IPS-20b (cell line): ENCODE data around the gene SLC17A3.
A peak's percentile ranks its signal among the peaks of the same experiment; 100 is the strongest.

Experiments used
- H3K27ac ChIP-seq: one replicate; pipeline ENCODE4 v1.5.1; 2013; ENCODE audit warnings: low read length
- H3K27me3 ChIP-seq: 2 replicates; pipeline ENCODE4 v1.6.1; 2013; ENCODE audit warnings: mild to moderate bottlenecking, low read length, inconsistent platforms; ENCODE audit not compliant: insufficient read depth
- H3K36me3 ChIP-seq: 2 replicates; pipeline ENCODE4 v1.6.1; 2013; ENCODE audit warnings: low read depth, mild to moderate bottlenecking, inconsistent platforms, low read length, moderate library complexity; ENCODE audit not compliant: insufficient read depth
- H3K4me1 ChIP-seq: 2 replicates; pipeline ENCODE4 v1.6.1; 2013; ENCODE audit warnings: mild to moderate bottlenecking, control low read depth, inconsistent platforms, low read length, moderate library complexity; ENCODE audit not compliant: insufficient read depth
- H3K4me3 ChIP-seq: 2 replicates; pipeline ENCODE4 v1.5.1; 2013; ENCODE audit warnings: mild to moderate bottlenecking, low read length, inconsistent platforms
- H3K9ac ChIP-seq: 2 replicates; pipeline ENCODE4 v1.6.1; 2013; ENCODE audit warnings: low read depth, mild to moderate bottlenecking, inconsistent platforms, low read length, moderate library complexity
- H3K9me3 ChIP-seq: 2 replicates; pipeline ENCODE4 v1.6.1; 2013; ENCODE audit warnings: mild to moderate bottlenecking, low read depth, low read length, inconsistent platforms; ENCODE audit not compliant: insufficient read depth

The SLC17A3 gene

GRCh38 chr6:25902071-25902470 lies 28.0 kb upstream of the SLC17A3 start:
- Histone ChIP-seq H3K4me3 (no peak overlapping the region), H3K27ac (no peak overlapping the region), H3K4me1 (peaks cover 18% of the 10 kb centered on the region), H3K9me3 (no peaks in the 10 kb centered on the region), H3K36me3 (no peaks in the 10 kb centered on the region), H3K27me3 (no peaks in the 10 kb centered on the region), H3K9ac (no peak overlapping the region)

GRCh38 chr6:25900843-25901242 lies 26.8 kb upstream of the SLC17A3 start:
- H3K4me1 ChIP-seq, result peaks cover 18% of the 10 kb centered on the region

GRCh38 chr6:25899580-25900408 lies 25.8 kb upstream of the SLC17A3 start:
- H3K27me3 ChIP-seq, result no peaks in the 10 kb centered on the region
- no peak overlapping the region for H3K27ac ChIP-seq
- H3K4me1 ChIP-seq, result peaks cover 18% of the 10 kb centered on the region
- no peak overlapping the region; the same call in 1 of the 2 replicates for H3K9ac ChIP-seq
- no peaks in the 10 kb centered on the region for H3K36me3 ChIP-seq
- H3K4me3 ChIP-seq, result peak overlapping the region; percentile 29
- no peaks in the 10 kb centered on the region for H3K9me3 ChIP-seq

More at GRCh38 chr6:25900843-25901242, 26.8 kb upstream of the SLC17A3 start:
- Histone ChIP-seq H3K4me3 (no peak overlapping the region), H3K9me3 (no peaks in the 10 kb centered on the region), H3K36me3 (no peaks in the 10 kb centered on the region), H3K27me3 (no peaks in the 10 kb centered on the region), H3K9ac (no peak overlapping the region), H3K27ac (no peak overlapping the region)

GRCh38 chr6:25899123-25899522 lies 25.1 kb upstream of the SLC17A3 start:
- H3K4me3 ChIP-seq, result peak overlapping the region; percentile 29
- H3K9ac ChIP-seq, result no peak overlapping the region; the same call in 1 of the 2 replicates
- H3K27ac ChIP-seq, result no peak overlapping the region
- no peaks in the 10 kb centered on the region for H3K27me3 ChIP-seq
- peaks cover 18% of the 10 kb centered on the region for H3K4me1 ChIP-seq
- no peaks in the 10 kb centered on the region for H3K9me3 ChIP-seq
- H3K36me3 ChIP-seq, result no peaks in the 10 kb centered on the region

GRCh38 chr6:25898289-25898977 lies 24.4 kb upstream of the SLC17A3 start:
- H3K9ac ChIP-seq, result no peak overlapping the region
- H3K36me3 ChIP-seq, result no peaks in the 10 kb centered on the region
- H3K27ac ChIP-seq, result peak overlapping the region; percentile 11
- H3K4me1 ChIP-seq, result peaks cover 18% of the 10 kb centered on the region
- no peak overlapping the region for H3K4me3 ChIP-seq
- H3K9me3 ChIP-seq, result no peaks in the 10 kb centered on the region
- no peaks in the 10 kb centered on the region for H3K27me3 ChIP-seq

GRCh38 chr6:25896252-25896651 lies 22.2 kb upstream of the SLC17A3 start:
- Histone ChIP-seq H3K9me3 (no peaks in the 10 kb centered on the region), H3K36me3 (no peaks in the 10 kb centered on the region), H3K9ac (no peak overlapping the region), H3K4me3 (no peak overlapping the region), H3K27ac (no peak overlapping the region), H3K4me1 (peaks cover 18% of the 10 kb centered on the region), H3K27me3 (no peaks in the 10 kb centered on the region)

GRCh38 chr6:25895771-25896170 lies 21.7 kb upstream of the SLC17A3 start:
- H3K4me1 ChIP-seq, result peaks cover 18% of the 10 kb centered on the region
- H3K4me3 ChIP-seq, result no peak overlapping the region
- H3K27me3 ChIP-seq, result no peaks in the 10 kb centered on the region
- H3K9ac ChIP-seq, result no peak overlapping the region
- H3K36me3 ChIP-seq, result no peaks in the 10 kb centered on the region
- H3K9me3 ChIP-seq, result no peaks in the 10 kb centered on the region
- H3K27ac ChIP-seq, result no peak overlapping the region

- Histone ChIP-seq H3K36me3 (no peaks in the 10 kb centered on the region), H3K4me1 (peaks cover 7% of the 10 kb centered on the region; the same call in 1 of the 2 replicates), H3K9ac (no peak overlapping the region), H3K27ac (no peak overlapping the region), H3K27me3 (no peaks in the 10 kb centered on the region), H3K9me3 (no peaks in the 10 kb centered on the region), H3K4me3 (no peak overlapping the region)
These were observed 19.7 kb upstream of the SLC17A3 start for GRCh38 chr6:25893778-25894177.

- no peak overlapping the region for H3K27ac ChIP-seq
- no peak overlapping the region for H3K9ac ChIP-seq
- H3K4me3 ChIP-seq, result no peak overlapping the region
- no peaks in the 10 kb centered on the region for H3K36me3 ChIP-seq
- no peaks in the 10 kb centered on the region for H3K4me1 ChIP-seq
- H3K9me3 ChIP-seq, result no peaks in the 10 kb centered on the region
- H3K27me3 ChIP-seq, result no peaks in the 10 kb centered on the region
These were observed 18.8 kb upstream of the SLC17A3 start for GRCh38 chr6:25892877-25893276.

- Histone ChIP-seq H3K4me1 (no peaks in the 10 kb centered on the region), H3K27me3 (no peaks in the 10 kb centered on the region), H3K4me3 (no peak overlapping the region), H3K9me3 (no peaks in the 10 kb centered on the region), H3K27ac (no peak overlapping the region), H3K9ac (no peak overlapping the region), H3K36me3 (no peaks in the 10 kb centered on the region)
These were observed 16.1 kb upstream of the SLC17A3 start for GRCh38 chr6:25889877-25890853.

GRCh38 chr6:25888626-25889025 lies 14.6 kb upstream of the SLC17A3 start:
- Histone ChIP-seq H3K9ac (no peak overlapping the region), H3K27ac (no peak overlapping the region), H3K4me1 (no peaks in the 10 kb centered on the region), H3K9me3 (no peaks in the 10 kb centered on the region), H3K36me3 (no peaks in the 10 kb centered on the region), H3K27me3 (no peaks in the 10 kb centered on the region), H3K4me3 (no peak overlapping the region)
